Measurements from ENCODE around the gene RIMS3. TPM values are rescaled to one million over a fixed set of nuclear protein-coding genes. Genes with fewer than 3 reads are reported as not detected.

The RIMS3 gene
- total RNA-seq (2014; rRNA removed) (2.9 and 4.2 TPM in 2 replicates), Bru-seq, nascent RNA (percentile 39 among the genes with signal in this experiment), BruChase-seq, experiment 1, labeled RNA remaining after a 6-hour chase (percentile 39 among the genes with signal in this experiment), BruChase-seq, experiment 2, labeled RNA remaining after a 2-hour chase (percentile 42 among the genes with signal in this experiment)
- long read RNA-seq, partial matches to known transcripts = 1 of 3 reads
- long read RNA-seq, other reads (novel, unspliced or antisense) = 2 of 3 reads

DNA sequence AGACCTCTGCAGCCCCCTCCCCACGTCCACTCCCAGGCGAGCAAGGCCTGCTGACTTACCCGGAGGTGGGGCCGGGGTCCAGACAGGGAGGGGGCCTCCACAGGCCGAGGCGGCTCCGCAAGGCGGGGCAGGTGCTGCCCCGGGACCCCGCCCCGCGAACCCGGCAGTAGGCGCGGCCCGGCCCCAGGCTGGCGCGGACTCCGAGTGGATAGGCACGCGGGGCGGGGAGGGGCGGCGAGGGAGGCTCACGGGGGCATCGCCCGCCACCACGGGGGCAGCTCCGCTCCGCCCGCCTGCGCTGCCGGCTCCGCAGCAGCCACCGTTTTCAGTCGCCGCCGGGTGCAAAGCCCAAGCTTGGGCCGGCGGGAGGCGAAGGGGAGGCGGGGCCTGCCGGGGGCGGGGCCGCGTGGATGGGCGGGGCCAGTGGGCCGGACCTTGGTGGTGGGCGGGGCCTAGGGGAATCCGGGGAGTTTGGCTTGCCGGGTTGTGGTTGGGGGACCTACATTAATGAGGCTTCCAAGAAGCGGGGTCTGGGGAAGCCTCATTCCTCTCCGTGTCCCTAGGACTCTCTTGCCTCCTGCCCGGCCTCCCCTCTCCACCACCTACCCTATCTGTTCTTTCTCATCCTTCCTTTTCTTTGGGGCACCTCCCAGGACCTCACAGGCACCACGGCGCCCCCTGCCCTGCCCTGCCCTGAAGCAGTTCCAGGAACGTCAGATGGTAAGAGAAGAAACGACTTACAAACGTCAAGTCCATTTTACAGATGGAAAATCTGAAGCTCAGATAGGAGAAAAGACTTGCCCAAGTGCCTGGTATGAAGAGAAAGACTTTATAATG is at the start of gene RIMS3:
TSS of gene RIMS3 (minus strand) at position 348 of the 837 bp plus-strand sequence. CDS start 23,757 bp downstream, outside the sequence.
- Histone ChIP-seq H3K9ac (ENCODE audit: low read length) (peak within 1 kb of the TSS; percentile 48; the same call in 1 of the 2 replicates), H3K4me2 (ENCODE audit: low read length) (peak within 1 kb of the TSS; percentile 97), H3F3A (ENCODE audit: low read length, unreplicated experiment) (no peaks in the 10 kb centered on the region), H3K27ac (ENCODE audit: low read length) (no peak within 1 kb of the TSS), H3K4me1 (ENCODE audit: insufficient read depth, low read length) (peaks cover 8% of the 10 kb centered on the region), H3K9me3 (ENCODE audit: low read length) (no peaks in the 10 kb centered on the region), H3K9me2 (replicated peaks; ENCODE audit: low read length) (no peaks in the 10 kb centered on the region), H4K20me1 (ENCODE audit: low read length) (no peaks in the 10 kb centered on the region), H3K4me3 (ENCODE audit: low read length) (peak within 1 kb of the TSS; percentile 82), H2AFZ (ENCODE audit: low read length) (peak within 1 kb of the TSS; percentile 99), H3K36me3 (ENCODE audit: low read depth, low read length) (no peaks in the 10 kb centered on the region), H3K79me2 (ENCODE audit: low read length) (no peaks in the 10 kb centered on the region), H3K27me3 (ENCODE audit: low read length) (no peaks in the 10 kb centered on the region)
- intact Hi-C loops (cut with micrococcal nuclease) = loop anchor here (5.0 kb wide), 2 partner anchors 38 to 133 kb away; partner anchors contain the start of gene ZNF684
- POLR2A ChIA-PET (ENCODE audit: unreplicated experiment) = interaction anchor here (0.6 kb wide), 1 partner anchor 34 kb away, joined by 3 read pairs; no protein-coding TSS in a partner anchor
- TF ChIP-seq EZH2 (IDR thresholded peaks at IDR 0.05; ENCODE audit: low read length, unreplicated experiment) = no peak
- TF ChIP-seq, protein P1, sequence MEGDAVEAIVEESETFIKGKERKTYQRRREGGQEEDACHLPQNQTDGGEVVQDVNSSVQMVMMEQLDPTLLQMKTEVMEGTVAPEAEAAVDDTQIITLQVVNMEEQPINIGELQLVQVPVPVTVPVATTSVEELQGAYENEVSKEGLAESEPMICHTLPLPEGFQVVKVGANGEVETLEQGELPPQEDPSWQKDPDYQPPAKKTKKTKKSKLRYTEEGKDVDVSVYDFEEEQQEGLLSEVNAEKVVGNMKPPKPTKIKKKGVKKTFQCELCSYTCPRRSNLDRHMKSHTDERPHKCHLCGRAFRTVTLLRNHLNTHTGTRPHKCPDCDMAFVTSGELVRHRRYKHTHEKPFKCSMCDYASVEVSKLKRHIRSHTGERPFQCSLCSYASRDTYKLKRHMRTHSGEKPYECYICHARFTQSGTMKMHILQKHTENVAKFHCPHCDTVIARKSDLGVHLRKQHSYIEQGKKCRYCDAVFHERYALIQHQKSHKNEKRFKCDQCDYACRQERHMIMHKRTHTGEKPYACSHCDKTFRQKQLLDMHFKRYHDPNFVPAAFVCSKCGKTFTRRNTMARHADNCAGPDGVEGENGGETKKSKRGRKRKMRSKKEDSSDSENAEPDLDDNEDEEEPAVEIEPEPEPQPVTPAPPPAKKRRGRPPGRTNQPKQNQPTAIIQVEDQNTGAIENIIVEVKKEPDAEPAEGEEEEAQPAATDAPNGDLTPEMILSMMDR (conservative IDR thresholded peaks at IDR 0.05; ENCODE audit: low read depth, low read length) = peak; percentile 55
- BruUV-seq (replicated peaks) = no TSS peak
- CTCF ChIA-PET = interaction anchor here (0.6 to 0.7 kb wide), 3 partner anchors 19 to 651 kb away, joined by 3 to 16 read pairs (median 3); no protein-coding TSS in a partner anchor
- DNase-seq (peak; percentile 63), ATAC-seq (peak; percentile 81)

DNA sequence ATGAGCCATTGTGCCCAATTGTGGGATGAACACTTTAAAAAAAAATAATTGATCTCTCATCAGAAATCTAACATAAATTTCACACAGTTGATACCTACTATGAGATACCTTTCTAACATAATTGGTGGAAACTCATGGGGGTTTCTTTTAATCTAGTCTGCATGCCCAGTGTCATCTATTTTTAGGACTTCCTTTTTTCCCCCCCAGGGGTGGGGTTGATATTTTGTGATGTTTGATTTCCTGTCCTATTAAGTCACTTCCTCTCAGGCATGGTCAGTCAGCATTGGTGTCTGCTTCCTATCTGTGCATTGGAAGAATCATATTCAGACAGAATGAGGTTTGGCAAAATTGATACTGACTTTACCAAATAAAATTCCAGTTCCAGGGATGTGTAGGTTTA is 47.5 kb upstream of the RIMS3 start:
- Histone ChIP-seq H3K36me3 (ENCODE audit: low read depth, low read length) (no peaks in the 10 kb centered on the region; the same call in 1 of the 2 replicates), H3K27me3 (ENCODE audit: low read length) (no peaks in the 10 kb centered on the region), H3K9ac (ENCODE audit: low read length) (no peak overlapping the region), H3K79me2 (ENCODE audit: low read length) (peaks cover 94% of the 10 kb centered on the region), H3K4me3 (ENCODE audit: low read length) (no peak overlapping the region), H3K27ac (ENCODE audit: low read length) (no peak overlapping the region), H3K9me2 (replicated peaks; ENCODE audit: low read length) (no peaks in the 10 kb centered on the region), H4K20me1 (ENCODE audit: low read length) (0 out of 2 replicates have a peak, but pooled peaks cover 11% of the 10 kb centered on the region), H3K4me1 (ENCODE audit: insufficient read depth, low read length) (peaks cover 39% of the 10 kb centered on the region), H3K9me3 (ENCODE audit: low read length) (no peaks in the 10 kb centered on the region), H3K4me2 (ENCODE audit: low read length) (peak overlapping the region; percentile 12; the same call in 1 of the 2 replicates), H2AFZ (ENCODE audit: low read length) (no peak overlapping the region), H3F3A (ENCODE audit: low read length, unreplicated experiment) (peaks cover 9% of the 10 kb centered on the region)
- ChIA-PET POLR2A (ENCODE audit: unreplicated experiment) (no interaction called here), CTCF (no interaction called here)
- DNase-seq = peak; percentile 15
- BruUV-seq (replicated peaks) = no TSS peak
- no peak for ATAC-seq
- intact Hi-C loops (cut with micrococcal nuclease) = loop anchor here (5.0 kb wide), 1 partner anchor 39 kb away; no protein-coding TSS in a partner anchor
- TF ChIP-seq EZH2 (IDR thresholded peaks at IDR 0.05; ENCODE audit: low read length, unreplicated experiment) (no peak), EZH2phosphoT487 (IDR thresholded peaks at IDR 0.05; ENCODE audit: borderline replicate concordance, low read length) (no peak)
- TF ChIP-seq, protein P1 (conservative IDR thresholded peaks at IDR 0.05; ENCODE audit: low read depth, low read length) = no peak
